Neural progenitor cell (in vitro differentiated cells): ENCODE measurements around the gene CLDN34. TPM values are rescaled to one million over a fixed set of nuclear protein-coding genes. Genes with fewer than 3 reads are reported as not detected.

ENCODE experiments used
- DNase-seq: peaks from one replicate; pipeline ENCODE4 v3.0.0-alpha.2; 2016; ENCODE audit warnings: low spot score
- H2AFZ ChIP-seq: fragments of 200-600 bp; sonication (generic); replicated peaks from 2 replicates; pipeline ENCODE4 v1.6.1; 2016; ENCODE audit warnings: antibody characterized with exemption
- H3F3A ChIP-seq: fragments of 200-600 bp; sonication (generic); 2 replicates; pipeline ENCODE4 v1.6.1; 2016; ENCODE audit warnings: antibody characterized with exemption, low read depth
- H3K27ac ChIP-seq: fragments of 200-600 bp; sonication (generic); 2 replicates; pipeline ENCODE4 v1.5.1; 2016; ENCODE audit warnings: mild to moderate bottlenecking
- H3K27me3 ChIP-seq: fragments of 200-600 bp; sonication (generic); 2 replicates; pipeline ENCODE4 v1.6.1; 2016; ENCODE audit warnings: mild to moderate bottlenecking, moderate library complexity
- H3K36me3 ChIP-seq: fragments of 200-600 bp; sonication (generic); 2 replicates; pipeline ENCODE4 v1.5.1; 2016
- H3K4me1 ChIP-seq: fragments of 200-600 bp; sonication (generic); 2 replicates; pipeline ENCODE4 v1.6.1; 2016; ENCODE audit warnings: mixed run types
- H3K4me2 ChIP-seq: fragments of 200-600 bp; sonication (generic); 2 replicates; pipeline ENCODE4 v1.6.1; 2016
- H3K4me3 ChIP-seq: fragments of 200-600 bp; sonication (generic); 2 replicates; pipeline ENCODE4 v1.5.1; 2016
- H3K79me2 ChIP-seq: fragments of 200-600 bp; sonication (generic); 2 replicates; pipeline ENCODE4 v1.6.1; 2016; ENCODE audit warnings: low read depth
- H3K9ac ChIP-seq: fragments of 200-600 bp; sonication (generic); 2 replicates; pipeline ENCODE4 v1.6.1; 2016
- H3K9me3 ChIP-seq: fragments of 200-600 bp; sonication (generic); 2 replicates; pipeline ENCODE4 v1.5.1; 2016; ENCODE audit warnings: low read depth
- H4K20me1 ChIP-seq: fragments of 200-600 bp; sonication (generic); 2 replicates; pipeline ENCODE4 v1.6.1; 2016; ENCODE audit warnings: low read depth
- H3K27ac Mint-ChIP-seq: 3 replicates; pipeline ENCODE4 v1.8.0; 2021; ENCODE audit warnings: mixed read lengths
- H3K27me3 Mint-ChIP-seq: 2 replicates; pipeline ENCODE4 v1.8.0; 2022; ENCODE audit warnings: low read depth, mild to moderate bottlenecking, inconsistent platforms, moderate library complexity, mixed read lengths; ENCODE audit not compliant: insufficient read depth
- H3K36me3 Mint-ChIP-seq: 3 replicates; pipeline ENCODE4 v1.8.0; 2021; ENCODE audit warnings: mixed read lengths
- H3K4me1 Mint-ChIP-seq: 3 replicates; pipeline ENCODE4 v1.8.0; 2021; ENCODE audit warnings: mixed read lengths
- H3K4me3 Mint-ChIP-seq: 3 replicates; pipeline ENCODE4 v1.8.0; 2021; ENCODE audit warnings: mild to moderate bottlenecking, moderate library complexity, mixed read lengths
- H3K9me3 Mint-ChIP-seq: 3 replicates; pipeline ENCODE4 v1.8.0; 2020; ENCODE audit warnings: mixed read lengths
- EZH2 ChIP-seq: fragments of 200-600 bp; sonication (generic); IDR thresholded peaks from 2 replicates; pipeline ENCODE4 v1.6.1; 2017; ENCODE audit warnings: antibody characterized with exemption, mild to moderate bottlenecking, moderate library complexity
- EZH2phosphoT487 ChIP-seq: fragments of 200-600 bp; sonication (generic); IDR thresholded peaks from 2 replicates; pipeline ENCODE4 v1.6.1; 2017; ENCODE audit warnings: antibody characterized with exemption
- total RNA-seq: library from RNA; depleted of rRNA; stranded (reverse); fragments of >200 nt; gene quantifications from 2 replicates; pipeline ENCODE4 v1.2.3, GENCODE V29; 2015; ENCODE audit warnings: low replicate concordance
- TF ChIP-seq, protein P1 (sequence below): fragments of 200-600 bp; sonication (generic); IDR thresholded peaks from 2 replicates; pipeline ENCODE4 v1.5.1; 2017; ENCODE audit warnings: antibody characterized with exemption, mild to moderate bottlenecking

The CLDN34 gene
- total RNA-seq, 1 donor from 2014 or later = not detected

DNA sequence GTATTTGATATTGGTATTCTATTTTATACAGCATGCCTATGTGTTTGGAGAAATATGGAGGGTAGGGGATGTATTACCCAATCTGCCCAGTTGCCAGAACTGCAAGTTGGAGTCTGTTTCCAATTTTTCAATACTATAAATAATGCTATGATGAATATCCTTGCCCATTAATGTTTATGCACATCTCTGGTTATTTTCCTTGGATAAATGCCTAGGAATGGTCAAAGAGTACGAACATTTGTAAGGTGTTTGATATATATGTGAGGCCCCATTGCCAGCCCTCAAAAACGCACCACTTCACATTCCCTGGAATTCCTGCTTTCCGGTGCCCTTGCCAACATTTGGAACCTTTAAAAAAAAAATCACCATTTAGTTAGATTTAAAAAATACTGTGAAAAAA is 34.3 kb downstream of the CLDN34 start:
- Mint-ChIP-seq H3K4me3 (no peak overlapping the region), H3K9me3 (peaks cover 25% of the 10 kb centered on the region), H3K4me1 (no peaks in the 10 kb centered on the region), H3K27me3 (peaks cover 5% of the 10 kb centered on the region), H3K36me3 (no peaks in the 10 kb centered on the region), H3K27ac (no peak overlapping the region)
- Histone ChIP-seq H3F3A (peaks cover 4% of the 10 kb centered on the region), H3K4me1 (no peaks in the 10 kb centered on the region), H3K9me3 (no peaks in the 10 kb centered on the region), H3K27me3 (no peaks in the 10 kb centered on the region), H3K36me3 (no peaks in the 10 kb centered on the region), H4K20me1 (no peaks in the 10 kb centered on the region), H3K4me2 (no peak overlapping the region), H3K27ac (no peak overlapping the region), H2AFZ (no peak overlapping the region), H3K79me2 (no peaks in the 10 kb centered on the region), H3K4me3 (no peak overlapping the region), H3K9ac (no peak overlapping the region)
- TF ChIP-seq EZH2phosphoT487 = no peak
- no peak for TF ChIP-seq EZH2
- TF ChIP-seq, protein P1, sequence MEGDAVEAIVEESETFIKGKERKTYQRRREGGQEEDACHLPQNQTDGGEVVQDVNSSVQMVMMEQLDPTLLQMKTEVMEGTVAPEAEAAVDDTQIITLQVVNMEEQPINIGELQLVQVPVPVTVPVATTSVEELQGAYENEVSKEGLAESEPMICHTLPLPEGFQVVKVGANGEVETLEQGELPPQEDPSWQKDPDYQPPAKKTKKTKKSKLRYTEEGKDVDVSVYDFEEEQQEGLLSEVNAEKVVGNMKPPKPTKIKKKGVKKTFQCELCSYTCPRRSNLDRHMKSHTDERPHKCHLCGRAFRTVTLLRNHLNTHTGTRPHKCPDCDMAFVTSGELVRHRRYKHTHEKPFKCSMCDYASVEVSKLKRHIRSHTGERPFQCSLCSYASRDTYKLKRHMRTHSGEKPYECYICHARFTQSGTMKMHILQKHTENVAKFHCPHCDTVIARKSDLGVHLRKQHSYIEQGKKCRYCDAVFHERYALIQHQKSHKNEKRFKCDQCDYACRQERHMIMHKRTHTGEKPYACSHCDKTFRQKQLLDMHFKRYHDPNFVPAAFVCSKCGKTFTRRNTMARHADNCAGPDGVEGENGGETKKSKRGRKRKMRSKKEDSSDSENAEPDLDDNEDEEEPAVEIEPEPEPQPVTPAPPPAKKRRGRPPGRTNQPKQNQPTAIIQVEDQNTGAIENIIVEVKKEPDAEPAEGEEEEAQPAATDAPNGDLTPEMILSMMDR = no peak
- DNase-seq = no peak

DNA sequence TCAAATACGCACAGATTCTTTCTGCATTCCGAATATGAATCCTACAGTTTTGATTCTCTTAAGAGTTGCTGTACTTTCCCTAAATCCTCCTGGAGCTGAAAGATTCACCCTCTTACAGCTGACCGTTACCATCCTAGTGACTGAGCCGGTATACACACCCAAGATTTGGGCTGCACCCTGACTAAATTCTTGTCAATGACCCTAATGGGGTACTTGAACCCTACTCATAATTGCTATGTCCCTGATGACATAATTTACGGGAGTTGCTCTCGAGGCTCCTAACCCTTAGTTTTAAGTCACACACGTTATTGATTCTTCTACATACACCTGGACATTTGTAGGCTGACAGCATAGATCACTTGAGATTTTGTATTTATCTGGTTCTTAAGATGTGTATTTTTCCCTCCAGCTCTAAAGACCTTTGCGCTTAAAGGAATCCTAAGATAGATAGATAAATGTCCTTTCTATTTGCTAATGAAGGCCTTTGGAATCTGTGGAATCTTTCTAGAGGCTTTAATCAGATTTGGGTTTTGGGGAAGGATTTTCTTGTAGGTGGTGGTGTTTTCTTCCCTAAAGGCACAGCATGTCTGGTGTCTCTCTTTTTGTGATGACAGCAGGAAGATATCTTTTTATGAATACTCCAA is 37.8 kb downstream of the CLDN34 start:
- H3K27me3 Mint-ChIP-seq = peaks cover 10% of the 10 kb centered on the region
- H3K9me3 ChIP-seq = no peaks in the 10 kb centered on the region

DNA sequence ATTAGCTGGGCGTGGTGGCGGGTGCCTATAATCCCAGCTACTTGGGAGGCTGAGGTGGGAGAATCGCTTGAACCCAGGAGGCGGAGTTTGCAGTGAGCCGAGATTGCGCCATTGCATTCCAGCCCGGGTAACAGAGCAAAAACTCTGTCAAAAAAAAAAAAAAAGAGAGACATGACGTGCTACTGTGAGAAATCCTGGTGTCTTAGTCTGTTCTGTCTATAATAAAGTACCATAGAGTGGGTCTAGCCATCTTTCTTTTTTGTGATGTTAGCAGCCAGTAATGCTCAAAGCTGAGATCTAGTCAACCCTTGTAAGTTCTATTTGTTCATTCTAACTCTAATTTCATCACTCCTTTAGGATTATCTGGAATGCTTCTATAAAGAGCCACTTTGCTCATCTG is 38.9 kb downstream of the CLDN34 start:
- Mint-ChIP-seq H3K9me3 (peaks cover 17% of the 10 kb centered on the region), H3K27ac (no peak overlapping the region), H3K4me3 (no peak overlapping the region), H3K27me3 (peaks cover 10% of the 10 kb centered on the region), H3K4me1 (peaks cover 12% of the 10 kb centered on the region), H3K36me3 (no peaks in the 10 kb centered on the region)
- no peak overlapping the region for H3K4me3 ChIP-seq
- no peak for TF ChIP-seq EZH2phosphoT487
- TF ChIP-seq, protein P1 = no peak
- no peak for TF ChIP-seq EZH2
- H3K27ac ChIP-seq = no peak overlapping the region
- no peaks in the 10 kb centered on the region for H3K27me3 ChIP-seq
- no peak for DNase-seq
- no peaks in the 10 kb centered on the region for H3K36me3 ChIP-seq
- no peaks in the 10 kb centered on the region for H3K79me2 ChIP-seq
- H3F3A ChIP-seq = peaks cover 18% of the 10 kb centered on the region
- no peak overlapping the region for H2AFZ ChIP-seq
- H3K4me2 ChIP-seq = no peak overlapping the region
- H3K4me1 ChIP-seq = peaks cover 15% of the 10 kb centered on the region
- H3K9ac ChIP-seq = no peak overlapping the region
- no peaks in the 10 kb centered on the region for H3K9me3 ChIP-seq
- H4K20me1 ChIP-seq = no peaks in the 10 kb centered on the region

More for the DNA sequence above, 37.8 kb downstream of the CLDN34 start:
- H3F3A ChIP-seq = peaks cover 7% of the 10 kb centered on the region
- no peak overlapping the region for H3K4me3 ChIP-seq
- no peak overlapping the region for H3K9ac ChIP-seq
- H3K4me2 ChIP-seq = no peak overlapping the region
- H3K79me2 ChIP-seq = no peaks in the 10 kb centered on the region
- DNase-seq = no peak
- no peaks in the 10 kb centered on the region for H4K20me1 ChIP-seq
- TF ChIP-seq EZH2 (no peak), EZH2phosphoT487 (no peak)
- Mint-ChIP-seq H3K36me3 (no peaks in the 10 kb centered on the region), H3K4me1 (peaks cover under 1% of the 10 kb centered on the region), H3K9me3 (peaks cover 20% of the 10 kb centered on the region), H3K4me3 (no peak overlapping the region), H3K27ac (no peak overlapping the region)
- no peaks in the 10 kb centered on the region for H3K27me3 ChIP-seq
- no peak overlapping the region for H3K27ac ChIP-seq
- peaks cover 4% of the 10 kb centered on the region for H3K4me1 ChIP-seq
- H3K36me3 ChIP-seq = no peaks in the 10 kb centered on the region
- H2AFZ ChIP-seq = no peak overlapping the region

DNA sequence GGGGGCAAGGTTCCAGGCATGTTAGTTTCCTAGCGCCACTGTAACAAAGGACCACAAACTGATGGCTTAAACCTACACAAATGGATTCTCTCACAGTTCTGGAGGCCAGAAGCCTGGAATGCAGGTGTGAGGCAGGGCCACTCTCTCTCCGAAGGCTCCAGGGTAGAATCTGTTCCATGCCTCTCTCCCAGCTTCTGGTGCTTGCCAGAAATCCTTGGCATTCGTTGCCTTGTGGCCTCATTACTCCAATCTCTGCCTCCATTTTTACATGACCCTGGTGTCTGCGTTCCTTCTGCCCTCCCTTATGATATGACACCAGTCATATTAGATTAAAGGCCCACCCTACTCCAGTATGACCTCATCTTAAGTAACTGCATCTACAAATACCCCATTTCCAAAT is 39.6 kb downstream of the CLDN34 start:
- Mint-ChIP-seq H3K27ac (no peak overlapping the region), H3K4me3 (no peak overlapping the region), H3K27me3 (peaks cover 10% of the 10 kb centered on the region), H3K36me3 (no peaks in the 10 kb centered on the region), H3K9me3 (peaks cover 17% of the 10 kb centered on the region), H3K4me1 (peaks cover 19% of the 10 kb centered on the region)
- Histone ChIP-seq H3K4me2 (no peak overlapping the region), H3K27me3 (no peaks in the 10 kb centered on the region), H3K27ac (no peak overlapping the region), H4K20me1 (no peaks in the 10 kb centered on the region), H3K9me3 (no peaks in the 10 kb centered on the region), H3F3A (peaks cover 25% of the 10 kb centered on the region), H3K36me3 (no peaks in the 10 kb centered on the region), H3K79me2 (no peaks in the 10 kb centered on the region), H3K9ac (no peak overlapping the region), H3K4me3 (no peak overlapping the region), H2AFZ (no peak overlapping the region), H3K4me1 (peaks cover 16% of the 10 kb centered on the region)
- peak; percentile 6 for DNase-seq
- TF ChIP-seq, protein P1 = no peak
- TF ChIP-seq EZH2 (no peak), EZH2phosphoT487 (no peak)
